ENCODE measurements around the gene SLC7A1. TPM values are rescaled to one million over a fixed set of nuclear protein-coding genes. Genes with fewer than 3 reads are reported as not detected.
A peak's percentile ranks its signal among the peaks of the same experiment; 100 is the strongest.

SLC7A1 gene
- total RNA-seq, 2 donors from 2014 or later, result 19.1 to 35.3 TPM

- DNase-seq (ENCODE audit: low spot score), result no peak
- Histone ChIP-seq H3K27me3 (replicated peaks; ENCODE audit: insufficient read depth) (no peaks in the 10 kb centered on the region), H3K36me3 (no peaks in the 10 kb centered on the region), H3K9me3 (no peaks in the 10 kb centered on the region), H3K27ac (peak overlapping the region; percentile 49 to 53), H3K4me1 (replicated peaks) (peaks cover 12% of the 10 kb centered on the region), H3K4me3 (no peak overlapping the region)
- intact Hi-C loops (cut with DNase I), result no loop called here
- TF ChIP-seq CTCF (IDR thresholded peaks at IDR 0.05), result no peak
- TF ChIP-seq POLR2A (IDR thresholded peaks at IDR 0.05), result no peak
- no peak for TF ChIP-seq POLR2AphosphoS5 (IDR thresholded peaks at IDR 0.05)
- 47% methylated on average over 18 of the region's 18 CpGs for WGBS
Observed at GRCh38 chr13:29578300-29579085, 17.0 kb downstream of the SLC7A1 start.

- Histone ChIP-seq H3K36me3 (no peaks in the 10 kb centered on the region), H3K9me3 (no peaks in the 10 kb centered on the region), H3K4me1 (replicated peaks) (peaks cover 21% of the 10 kb centered on the region), H3K4me3 (no peak overlapping the region), H3K27ac (peak overlapping the region in 1 of 2 donors; percentile 35), H3K27me3 (replicated peaks; ENCODE audit: insufficient read depth) (no peaks in the 10 kb centered on the region)
- intact Hi-C loops (cut with DNase I), result no loop called here
- TF ChIP-seq POLR2A (IDR thresholded peaks at IDR 0.05) (no peak), CTCF (IDR thresholded peaks at IDR 0.05) (no peak), POLR2AphosphoS5 (IDR thresholded peaks at IDR 0.05) (no peak)
- DNase-seq (ENCODE audit: low spot score), result no peak
- 81% methylated on average over 18 of the region's 18 CpGs for WGBS
Observed at GRCh38 chr13:29577136-29578051, 18.1 kb downstream of the SLC7A1 start.

GRCh38 chr13:29576581-29576980 is 18.9 kb downstream of the SLC7A1 start:
- Histone ChIP-seq H3K4me1 (replicated peaks) (peaks cover 21% of the 10 kb centered on the region), H3K27me3 (replicated peaks; ENCODE audit: insufficient read depth) (no peaks in the 10 kb centered on the region), H3K9me3 (no peaks in the 10 kb centered on the region), H3K4me3 (no peak overlapping the region), H3K36me3 (no peaks in the 10 kb centered on the region), H3K27ac (peak overlapping the region in 1 of 2 donors; percentile 35)
- 95% methylated on average over 7 of the region's 7 CpGs for WGBS
- DNase-seq (ENCODE audit: low spot score), result no peak
- no peak for TF ChIP-seq POLR2AphosphoS5 (IDR thresholded peaks at IDR 0.05)
- TF ChIP-seq CTCF (IDR thresholded peaks at IDR 0.05), result no peak
- TF ChIP-seq POLR2A (IDR thresholded peaks at IDR 0.05), result no peak
- intact Hi-C loops (cut with DNase I), result no loop called here

GRCh38 chr13:29575098-29575497 is 20.4 kb downstream of the SLC7A1 start:
- Histone ChIP-seq H3K36me3 (no peaks in the 10 kb centered on the region), H3K4me1 (replicated peaks) (peaks cover 22% of the 10 kb centered on the region), H3K4me3 (no peak overlapping the region), H3K9me3 (no peaks in the 10 kb centered on the region), H3K27ac (peak overlapping the region; percentile 48 to 66), H3K27me3 (replicated peaks; ENCODE audit: insufficient read depth) (no peaks in the 10 kb centered on the region)
- intact Hi-C loops (cut with DNase I), result no loop called here
- TF ChIP-seq CTCF (IDR thresholded peaks at IDR 0.05) (no peak), POLR2AphosphoS5 (IDR thresholded peaks at IDR 0.05) (peak; percentile 29)
- WGBS, result 28% methylated on average over 3 of the region's 3 CpGs
- peak; percentile 52 for DNase-seq (ENCODE audit: low spot score)
